IPS-15b (cell line): ENCODE data around the gene OR4F15.
"Not testable (repeated sequence)": the region's sequence is repeated elsewhere in the genome, so short reads cannot be mapped to it uniquely, and the experiment has no call there.

ENCODE experiments used
- H3K27me3 ChIP-seq: one replicate; pipeline ENCODE4 v1.6.1; 2013; ENCODE audit warnings: low read length; ENCODE audit not compliant: control insufficient read depth, insufficient read depth
- H3K36me3 ChIP-seq: one replicate; pipeline ENCODE4 v1.6.1; 2013; ENCODE audit warnings: low read length; ENCODE audit not compliant: control insufficient read depth, insufficient read depth
- H3K4me1 ChIP-seq: one replicate; pipeline ENCODE4 v1.6.1; 2013; ENCODE audit warnings: mild to moderate bottlenecking, low read length; ENCODE audit not compliant: control insufficient read depth, insufficient read depth
- H3K4me3 ChIP-seq: one replicate; pipeline ENCODE4 v1.5.1; 2013; ENCODE audit warnings: low read depth, low read length
- H3K9ac ChIP-seq: one replicate; pipeline ENCODE4 v1.6.1; 2013; ENCODE audit warnings: low read depth, mild to moderate bottlenecking, low read length
- H3K9me3 ChIP-seq: one replicate; pipeline ENCODE4 v1.6.1; 2013; ENCODE audit warnings: mild to moderate bottlenecking, low read length; ENCODE audit not compliant: control insufficient read depth, insufficient read depth

The OR4F15 gene

DNA sequence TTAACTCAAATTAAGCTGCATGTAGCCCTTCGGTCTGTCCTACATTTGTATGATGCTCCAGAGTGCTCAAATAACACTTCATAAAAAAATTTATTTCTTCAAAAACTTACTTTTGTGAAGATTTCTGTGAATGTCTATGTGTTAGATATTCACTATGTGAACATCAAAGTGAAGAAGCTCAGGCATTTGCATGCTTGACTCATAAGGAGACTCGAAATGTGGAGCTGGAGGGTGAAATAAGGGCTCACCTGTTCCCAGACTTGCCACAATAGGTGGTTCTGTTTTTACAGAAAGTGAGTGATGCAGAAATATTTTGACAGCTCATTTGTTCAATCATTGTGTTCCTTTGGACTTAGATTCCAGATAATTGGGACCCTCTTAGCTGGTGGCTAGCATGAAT lies 25.6 kb upstream of the OR4F15 start:
- not testable (repeated sequence) for H3K4me1 ChIP-seq, H3K27me3 ChIP-seq, H3K9me3 ChIP-seq, H3K4me3 ChIP-seq, H3K36me3 ChIP-seq, H3K9ac ChIP-seq

DNA sequence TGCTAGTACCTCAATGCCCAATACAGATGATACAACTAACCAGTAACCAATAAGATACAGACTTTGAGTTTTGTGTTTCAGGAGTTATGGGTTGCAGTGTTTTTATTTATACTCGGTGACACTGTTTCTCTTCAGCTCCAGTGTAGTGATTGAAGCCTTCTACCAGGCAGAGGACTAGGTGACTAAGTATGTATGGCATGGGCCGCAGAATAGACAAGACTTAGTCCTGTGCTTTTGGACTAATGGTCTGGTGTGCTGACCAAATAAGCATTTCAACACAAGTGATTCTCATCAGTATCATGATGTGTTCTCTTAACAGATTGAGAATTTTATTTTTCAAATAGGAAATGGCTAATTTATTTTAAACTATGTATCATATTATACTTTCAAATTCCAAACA lies 24.0 kb upstream of the OR4F15 start:
- not testable (repeated sequence) for H3K4me3 ChIP-seq, H3K9me3 ChIP-seq, H3K9ac ChIP-seq, H3K27me3 ChIP-seq, H3K36me3 ChIP-seq, H3K4me1 ChIP-seq

DNA sequence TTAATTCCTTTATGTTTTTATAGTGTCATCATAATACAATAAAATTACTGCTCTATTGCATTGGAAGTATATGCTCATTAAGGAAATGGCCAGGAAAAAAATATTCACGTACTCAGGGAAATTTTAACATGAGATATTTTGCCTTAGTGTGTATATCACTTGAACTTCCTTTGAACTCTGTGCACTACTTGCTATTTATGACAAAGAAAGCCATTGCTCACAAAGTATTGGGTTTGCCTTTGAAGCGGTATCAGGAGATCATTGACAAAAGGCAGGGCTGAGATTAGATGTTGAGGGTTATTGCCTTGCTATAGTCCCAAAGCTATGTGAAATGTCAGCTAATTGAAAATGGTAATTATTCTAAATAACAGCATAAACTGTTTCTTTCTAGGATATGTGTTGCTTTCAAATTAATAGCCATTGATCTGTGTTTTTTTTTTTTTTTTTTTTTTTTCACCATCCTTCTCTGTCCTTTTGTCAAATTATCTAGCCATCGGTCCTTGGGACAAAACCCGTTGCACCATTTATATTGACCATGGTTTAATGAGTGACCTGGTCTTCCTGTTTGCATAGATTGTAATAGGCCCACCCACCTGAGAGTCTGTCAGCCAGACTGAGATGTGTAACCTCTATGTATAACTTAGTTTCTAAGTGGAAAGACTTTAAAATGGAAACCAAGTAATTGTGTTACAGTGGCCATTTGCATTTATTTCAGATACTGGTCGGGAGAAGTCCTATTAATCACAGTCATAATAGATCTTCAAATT lies 23.3 kb upstream of the OR4F15 start:
- H3K36me3 ChIP-seq, H3K9ac ChIP-seq, H3K4me3 ChIP-seq, H3K4me1 ChIP-seq, H3K27me3 ChIP-seq, H3K9me3 ChIP-seq: not testable (repeated sequence)

GRCh38 chr15:101790748-101791147 lies 21.3 kb upstream of the OR4F15 start:
- H3K27me3 ChIP-seq, H3K9me3 ChIP-seq, H3K4me3 ChIP-seq, H3K36me3 ChIP-seq, H3K9ac ChIP-seq, H3K4me1 ChIP-seq: not testable (repeated sequence)

DNA sequence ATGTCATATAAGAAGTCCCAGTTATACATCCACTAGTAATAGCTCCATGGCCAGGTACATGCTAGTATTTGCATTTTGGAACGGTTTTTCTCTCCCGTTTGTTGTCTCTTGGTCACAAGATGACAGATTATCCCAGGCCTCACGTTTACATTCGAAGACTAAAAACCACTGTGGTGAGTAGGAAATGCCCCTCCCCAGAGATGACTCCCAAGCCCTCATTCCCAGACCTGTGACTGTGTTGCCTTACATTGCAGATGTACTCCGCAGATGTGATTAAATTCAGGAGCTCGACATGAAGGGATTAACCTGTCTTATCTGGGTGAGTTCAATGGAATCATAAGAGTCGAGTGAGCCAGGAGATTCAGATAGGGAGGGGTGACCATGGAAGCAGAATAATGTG lies 18.0 kb upstream of the OR4F15 start:
- H3K9ac ChIP-seq, H3K9me3 ChIP-seq, H3K27me3 ChIP-seq, H3K36me3 ChIP-seq, H3K4me3 ChIP-seq, H3K4me1 ChIP-seq: not testable (repeated sequence)

DNA sequence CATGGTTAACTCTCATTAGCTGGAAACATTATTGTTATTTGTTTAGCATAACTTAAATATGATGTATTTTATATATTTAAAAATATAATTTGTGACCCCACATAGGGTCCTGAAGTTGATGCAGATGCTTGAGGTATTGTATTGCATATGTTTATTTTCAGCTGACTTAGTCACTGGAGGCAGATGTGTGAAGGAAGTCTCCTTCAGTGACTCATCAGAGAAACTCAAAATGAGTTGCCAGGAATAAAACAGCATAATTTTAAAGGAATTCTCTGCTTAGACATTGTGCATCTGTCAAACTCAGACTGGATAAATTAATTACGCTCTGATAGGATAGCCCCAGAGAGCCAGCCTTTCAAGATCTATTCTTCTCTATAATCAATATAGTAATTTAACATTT lies 16.5 kb upstream of the OR4F15 start:
- Histone ChIP-seq H3K4me1 (no peaks in the 10 kb centered on the region), H3K36me3 (no peaks in the 10 kb centered on the region), H3K9me3 (no peaks in the 10 kb centered on the region), H3K27me3 (no peaks in the 10 kb centered on the region), H3K4me3 (no peak overlapping the region), H3K9ac (no peak overlapping the region)

DNA sequence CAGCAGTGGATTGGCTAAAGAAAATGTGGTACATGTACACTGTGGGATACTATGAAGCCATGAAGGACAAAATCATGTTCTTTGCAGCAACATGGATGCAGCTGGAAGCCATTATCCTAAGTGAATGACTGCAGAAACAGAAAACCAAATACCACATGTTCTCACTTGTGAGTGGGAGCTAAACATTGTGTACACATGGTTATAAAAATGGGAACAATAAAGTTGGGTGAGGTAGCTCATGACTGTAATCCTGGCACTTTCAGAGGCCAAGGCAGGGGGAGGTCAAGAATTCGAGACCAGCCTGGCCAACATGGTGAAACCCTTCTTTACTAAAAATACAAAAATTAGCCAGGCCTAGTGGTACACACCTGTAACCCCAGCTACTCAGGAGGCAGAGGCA lies 12.3 kb upstream of the OR4F15 start:
- Histone ChIP-seq H3K36me3 (no peaks in the 10 kb centered on the region), H3K9me3 (no peaks in the 10 kb centered on the region), H3K4me3 (no peak overlapping the region), H3K9ac (no peak overlapping the region), H3K4me1 (no peaks in the 10 kb centered on the region), H3K27me3 (no peaks in the 10 kb centered on the region)

DNA sequence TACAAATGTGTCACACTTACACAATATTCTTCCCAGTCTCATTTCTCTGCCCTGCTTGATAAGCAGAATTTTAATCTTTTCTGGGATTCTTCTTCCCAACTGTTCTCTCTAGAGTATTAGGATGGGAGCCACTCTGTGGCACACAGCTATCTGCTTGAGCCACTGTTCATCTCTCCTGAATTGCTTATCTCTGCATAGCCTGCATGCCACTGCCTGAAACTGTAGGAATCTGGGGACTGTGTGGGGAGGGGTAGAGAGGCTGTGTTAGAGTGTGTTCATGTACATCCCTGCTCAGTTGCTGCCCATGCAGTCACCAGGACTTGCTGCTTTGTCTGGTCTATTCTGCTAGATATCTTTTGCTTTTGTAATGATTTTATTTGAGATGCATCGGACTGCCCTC lies 11.0 kb upstream of the OR4F15 start:
- H3K36me3 ChIP-seq, result no peaks in the 10 kb centered on the region
- H3K4me3 ChIP-seq, result no peak overlapping the region
- H3K4me1 ChIP-seq, result no peaks in the 10 kb centered on the region
- H3K27me3 ChIP-seq, result no peaks in the 10 kb centered on the region
- H3K9ac ChIP-seq, result no peak overlapping the region
- no peaks in the 10 kb centered on the region for H3K9me3 ChIP-seq

- Histone ChIP-seq H3K4me3 (no peak within 1 kb of the TSS), H3K36me3 (no peaks in the 10 kb centered on the region), H3K9ac (no peak within 1 kb of the TSS), H3K4me1 (no peaks in the 10 kb centered on the region), H3K27me3 (no peaks in the 10 kb centered on the region), H3K9me3 (no peaks in the 10 kb centered on the region)
Observed at GRCh38 chr15:101803209-101803608, 8.8 kb upstream of the OR4F15 start, which contains the start of gene OR4F6. OR4F6 (plus strand) TSS chr15:101803509; CDS start chr15:101805720, 2,211 bp downstream.

GRCh38 chr15:101803676-101804075 lies 8.3 kb upstream of the OR4F15 start:
- H3K9ac ChIP-seq, result no peak overlapping the region
- no peaks in the 10 kb centered on the region for H3K27me3 ChIP-seq
- H3K4me1 ChIP-seq, result no peaks in the 10 kb centered on the region
- H3K36me3 ChIP-seq, result no peaks in the 10 kb centered on the region
- H3K9me3 ChIP-seq, result no peaks in the 10 kb centered on the region
- no peak overlapping the region for H3K4me3 ChIP-seq

DNA sequence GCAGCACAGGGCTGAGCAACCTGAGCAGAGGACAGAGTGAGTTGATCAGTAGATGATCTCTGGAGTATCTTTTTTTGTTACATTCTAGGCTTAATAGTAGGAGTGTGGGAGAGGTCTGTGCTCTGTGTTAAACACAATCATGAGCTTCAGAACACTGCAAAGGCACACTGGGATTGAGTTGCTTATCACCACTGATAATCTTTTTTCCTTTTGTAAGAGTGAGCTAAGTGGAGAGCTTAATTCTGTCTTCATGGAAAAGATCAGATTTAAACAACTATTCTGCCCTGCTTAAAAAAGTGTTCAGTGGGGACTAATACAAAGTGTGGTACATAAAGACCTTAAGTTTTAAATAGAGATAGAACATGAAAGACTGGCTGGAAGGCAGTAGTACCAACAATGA lies 7.6 kb upstream of the OR4F15 start:
- Histone ChIP-seq H3K4me3 (no peak overlapping the region), H3K4me1 (no peaks in the 10 kb centered on the region), H3K9ac (no peak overlapping the region), H3K36me3 (no peaks in the 10 kb centered on the region), H3K9me3 (no peaks in the 10 kb centered on the region), H3K27me3 (no peaks in the 10 kb centered on the region)

DNA sequence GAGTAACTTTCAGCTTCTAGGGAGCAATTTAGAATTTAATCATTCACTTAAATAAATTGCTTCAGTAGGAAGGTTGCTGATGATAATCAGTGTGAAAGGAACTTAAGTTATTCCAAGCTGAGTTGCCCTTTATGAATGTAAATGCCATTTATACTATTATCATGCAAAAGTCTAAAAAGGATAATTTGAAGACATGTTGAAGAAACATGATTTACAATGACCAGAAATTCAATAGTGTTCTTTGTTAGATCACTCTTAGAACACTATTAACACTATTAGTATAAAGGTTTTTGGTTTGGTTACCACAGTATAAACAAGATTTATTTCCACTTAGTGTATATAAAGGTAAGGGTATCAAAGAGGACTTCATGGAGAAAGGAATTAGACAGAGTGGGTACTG lies 7.1 kb upstream of the OR4F15 start:
- Histone ChIP-seq H3K4me3 (no peak overlapping the region), H3K9me3 (no peaks in the 10 kb centered on the region), H3K4me1 (no peaks in the 10 kb centered on the region), H3K9ac (no peak overlapping the region), H3K36me3 (no peaks in the 10 kb centered on the region), H3K27me3 (no peaks in the 10 kb centered on the region)
